SK-MEL-5 (cell line): ENCODE results near the gene YWHAQ. TPM values are rescaled to one million over a fixed set of nuclear protein-coding genes. Genes with fewer than 3 reads are reported as not detected.

Source experiments
- DNase-seq: peaks from one replicate; pipeline ENCODE4 v3.0.0-alpha.2; 2016; ENCODE audit warnings: low read depth, low spot score
- in situ Hi-C: cut with HindIII; loops from 2 replicates; pipeline ENCODE4 v1.10.0; 2016; ENCODE audit warnings: low sequenced_read_pairs, high pct_unique_total_duplicates, low pct_unique_long_range_greater_than_20kb
- polyA plus RNA-seq, 2 experiments: library from polyadenylated mRNA; depleted of rRNA; stranded (reverse); fragments of >200 nt; gene quantifications; 2 replicates each; pipeline ENCODE4 v1.2.3, GENCODE V29; 2015
- total RNA-seq: library from RNA; depleted of rRNA; stranded (reverse); fragments of >200 nt; shearing (Covaris generic); gene quantifications from 2 replicates; pipeline ENCODE4 v1.2.3, GENCODE V29; 2014; rRNA removed

Gene YWHAQ
- 245 and 253 TPM in 2 replicates for total RNA-seq
- 263 and 302 TPM in 2 replicates for polyA plus RNA-seq (2015; cell fraction: cytosol; rRNA removed)
- polyA plus RNA-seq (2015; cell fraction: nucleus; rRNA removed) = 58.9 and 65.0 TPM in 2 replicates

GRCh38 chr2:9630736-9631552 is at the start of gene YWHAQ:
Gene YWHAQ (minus strand): TSS chr2:9630997. CDS start chr2:9630452, 545 bp downstream.
- DNase-seq = peak; percentile 99
- in situ Hi-C loops = no loop called here

DNA sequence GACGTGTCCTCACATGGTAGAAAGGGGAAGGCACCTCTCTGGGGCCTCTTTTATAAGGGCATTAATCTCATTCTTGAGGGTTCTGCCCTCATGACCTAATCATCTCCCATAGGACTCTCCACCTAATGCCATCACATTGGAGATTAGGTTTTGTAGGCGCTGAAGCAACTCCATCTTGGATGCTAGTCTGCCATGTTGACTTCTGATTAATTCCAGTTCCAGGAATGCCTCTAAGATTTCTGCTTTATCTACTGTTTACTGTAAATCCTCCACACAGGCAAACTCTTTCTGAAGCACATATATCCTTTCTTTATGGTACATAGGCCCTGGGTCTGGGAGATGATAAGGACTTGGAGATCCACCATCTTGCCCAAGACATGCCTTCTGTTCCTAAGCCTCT is 49.3 kb upstream of the YWHAQ start:
- in situ Hi-C loops = no loop called here

DNA sequence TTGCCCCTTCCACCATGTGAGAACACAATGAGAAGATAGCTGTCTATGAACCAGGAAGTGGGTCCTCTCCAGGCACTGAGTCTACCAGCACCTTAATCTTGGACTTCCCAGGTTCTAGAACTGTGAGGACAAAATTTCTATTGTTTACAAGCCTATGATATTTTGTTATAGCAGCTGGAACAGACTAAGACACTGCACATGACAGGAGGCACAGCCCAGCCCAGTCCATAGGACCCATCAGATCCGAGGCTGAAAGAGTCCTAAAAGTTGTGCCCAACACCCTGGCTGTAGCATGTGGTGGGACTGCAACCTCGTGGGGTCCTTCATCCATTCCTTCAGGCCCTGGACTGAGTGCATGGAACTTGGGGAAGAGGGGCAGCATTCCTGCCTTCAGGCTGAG is 48.4 kb upstream of the YWHAQ start:
- no peak for DNase-seq
- in situ Hi-C loops = no loop called here

More for the DNA sequence above, 49.3 kb upstream of the YWHAQ start:
- no peak for DNase-seq

DNA sequence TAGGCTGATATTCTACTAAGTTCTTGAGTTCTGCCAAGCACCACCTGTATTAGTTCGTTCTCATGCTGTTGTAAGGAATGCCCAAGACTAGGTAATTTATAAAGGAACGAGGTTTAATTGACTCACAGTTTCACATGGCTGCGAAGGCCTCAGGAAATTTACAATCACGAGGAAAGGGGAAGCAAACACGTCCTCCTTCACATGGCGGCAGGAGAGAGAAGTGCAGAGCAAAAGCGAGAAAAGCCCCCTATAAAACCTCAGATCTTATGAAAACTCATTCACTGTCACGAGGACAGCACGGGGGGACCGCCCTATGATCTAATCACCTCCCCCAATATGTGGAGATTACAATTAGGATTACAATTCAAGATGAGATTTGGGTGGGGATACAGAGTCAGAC is 47.7 kb upstream of the YWHAQ start:
- in situ Hi-C loops = no loop called here
- no peak for DNase-seq

GRCh38 chr2:9675415-9676351 is 44.9 kb upstream of the YWHAQ start:
- in situ Hi-C loops = no loop called here
- DNase-seq = peak; percentile 97

- in situ Hi-C loops = no loop called here
These were observed 44.2 kb upstream of the YWHAQ start for GRCh38 chr2:9674891-9675414.

DNA sequence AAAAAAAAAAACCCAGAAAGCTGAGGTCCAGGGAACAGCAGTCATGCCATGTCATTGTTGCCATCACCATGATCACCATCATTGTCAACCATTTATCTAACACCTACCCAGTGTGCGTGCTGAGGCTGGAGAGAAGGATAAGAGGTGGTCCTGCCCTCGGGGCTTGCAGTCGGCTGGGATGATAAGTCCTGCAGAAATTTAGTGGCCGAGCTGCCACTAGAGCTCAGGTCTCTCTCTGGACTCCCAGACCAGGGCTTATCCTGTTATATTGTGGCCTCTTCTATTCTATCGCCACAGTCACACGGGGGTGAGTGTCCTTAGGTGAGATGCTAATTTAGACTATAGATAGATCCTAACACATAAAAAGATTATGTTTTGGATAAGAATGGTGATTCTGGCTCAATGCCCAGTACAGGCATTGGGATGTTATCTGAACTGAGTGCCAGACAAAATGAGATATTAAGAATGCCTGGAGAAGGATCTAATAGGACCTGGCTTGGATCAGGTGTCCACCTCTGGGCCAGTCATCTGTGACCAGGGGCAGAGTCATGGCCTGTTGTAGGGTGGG is 43.2 kb upstream of the YWHAQ start:
- no peak for DNase-seq
- in situ Hi-C loops = no loop called here

More at GRCh38 chr2:9674891-9675414, 44.2 kb upstream of the YWHAQ start:
- DNase-seq = no peak

DNA sequence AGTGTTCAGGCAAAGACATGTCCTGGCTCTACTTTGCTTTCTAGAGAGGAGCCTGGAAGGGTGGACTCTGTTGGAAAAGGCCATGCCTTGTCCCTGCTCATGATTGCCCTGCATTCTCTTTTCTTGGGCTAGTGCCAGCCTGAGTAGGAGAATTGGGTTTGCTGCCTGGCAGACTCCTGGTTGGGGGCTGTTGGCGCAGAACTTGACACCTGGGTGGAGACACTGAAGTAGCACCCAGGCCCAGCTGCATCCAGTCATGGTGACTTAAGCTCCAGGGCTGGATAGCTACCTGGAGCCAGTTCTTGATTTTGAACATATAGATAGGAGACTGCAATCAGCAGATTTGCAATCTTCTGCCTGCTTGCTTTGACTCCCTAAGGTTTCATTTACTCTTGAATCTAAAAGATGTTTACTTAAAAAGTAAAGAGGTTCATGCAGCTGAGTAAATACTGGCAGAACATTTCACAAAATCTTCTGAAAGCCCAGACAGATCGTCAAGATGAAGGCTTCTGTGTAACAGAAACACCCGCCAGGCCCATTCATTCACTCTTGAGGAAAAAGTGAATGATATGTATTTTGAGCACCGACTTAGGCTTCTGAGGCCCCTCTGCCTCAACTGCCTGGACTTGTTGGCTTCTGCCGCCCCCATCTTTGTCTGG is 38.0 kb upstream of the YWHAQ start:
- in situ Hi-C loops = no loop called here
- no peak for DNase-seq

DNA sequence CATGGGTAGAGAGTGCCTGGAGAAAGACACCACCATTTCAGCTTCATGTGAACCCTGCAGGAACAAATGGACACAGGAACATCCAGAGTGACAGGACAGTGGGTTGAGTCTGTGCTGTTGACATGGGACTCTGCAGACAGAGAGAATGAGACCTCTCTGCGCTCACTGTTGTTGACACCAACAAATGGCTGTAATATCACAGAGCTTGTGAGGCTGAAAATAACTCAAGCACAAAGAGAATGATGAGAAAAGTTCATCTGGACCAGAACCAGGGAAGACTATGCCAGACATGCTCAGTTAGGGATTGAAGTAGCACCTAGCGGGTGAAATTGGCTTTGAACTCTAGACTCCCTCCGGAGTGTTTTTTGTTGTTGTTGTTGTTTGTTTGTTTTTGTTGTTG is 37.0 kb upstream of the YWHAQ start:
- in situ Hi-C loops = no loop called here
- no peak for DNase-seq

GRCh38 chr2:9666306-9666705 is 35.5 kb upstream of the YWHAQ start:
- no peak for DNase-seq

GRCh38 chr2:9665898-9666297 is 35.1 kb upstream of the YWHAQ start:
- in situ Hi-C loops = no loop called here
- DNase-seq = no peak

More at GRCh38 chr2:9666306-9666705, 35.5 kb upstream of the YWHAQ start:
- in situ Hi-C loops = no loop called here

DNA sequence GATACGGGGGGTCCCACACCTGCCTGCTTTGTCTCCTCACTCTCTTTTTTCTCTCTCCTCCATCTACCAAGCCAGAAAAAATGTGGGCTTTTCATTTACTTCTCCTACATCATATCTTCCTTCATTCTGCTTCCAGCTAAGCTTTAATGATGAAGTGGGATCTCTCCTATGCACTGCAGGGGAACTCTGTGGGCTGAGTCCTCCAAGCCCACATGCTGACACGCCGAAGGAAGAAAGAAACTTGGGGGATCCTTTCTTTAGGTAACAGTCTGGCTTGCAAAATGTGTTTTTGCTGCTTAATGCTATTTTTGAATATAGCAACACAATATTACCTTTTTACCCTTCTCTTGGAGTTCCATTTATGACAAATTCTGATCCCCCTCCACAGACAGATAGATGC is 33.6 kb upstream of the YWHAQ start:
- in situ Hi-C loops = no loop called here
- DNase-seq = no peak

GRCh38 chr2:9663008-9663879 is 32.4 kb upstream of the YWHAQ start:
- no peak for DNase-seq
- in situ Hi-C loops = no loop called here

- no peak for DNase-seq
- in situ Hi-C loops = no loop called here
These were observed 30.5 kb upstream of the YWHAQ start for GRCh38 chr2:9661261-9661660.

DNA sequence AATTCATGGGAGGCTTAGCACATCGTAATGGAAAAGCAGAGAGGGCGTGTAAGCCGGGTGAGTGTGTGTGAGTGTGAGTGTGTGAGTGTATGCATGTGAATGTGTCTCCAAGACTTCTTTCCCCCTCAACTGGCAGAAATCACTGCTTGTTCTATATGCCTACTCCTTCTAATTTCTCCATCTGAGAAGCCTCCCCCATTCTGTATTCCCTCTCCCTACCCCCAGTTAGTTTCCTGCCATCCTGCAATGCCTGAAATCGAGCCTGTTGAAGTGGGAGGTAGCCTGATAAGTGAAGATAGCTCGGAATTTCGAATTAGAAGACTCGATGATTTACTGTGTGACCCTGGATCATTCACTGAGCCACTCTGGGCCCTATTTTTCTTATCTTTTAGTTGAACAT is 30.0 kb upstream of the YWHAQ start:
- in situ Hi-C loops = no loop called here
- no peak for DNase-seq

- no peak for DNase-seq
- in situ Hi-C loops = no loop called here
These were observed 29.4 kb upstream of the YWHAQ start for GRCh38 chr2:9660154-9660553.
